Colon (tissue), 2 donors: ENCODE data around the gene ZNF526.

Experiments
- FAIRE-seq: peaks from 2 replicates; lab custom pipeline; 2012; peaks lifted over from hg19 to GRCh38; lab: Jason Lieb, UNC
- donor health status: control.
- donor health status: control.

The ZNF526 gene

GRCh38 chr19:42197375-42197817 is 22.7 kb upstream of the ZNF526 start:
- FAIRE-seq = no peak

GRCh38 chr19:42198676-42199439 is 21.3 kb upstream of the ZNF526 start:
- no peak for FAIRE-seq

GRCh38 chr19:42199440-42200115 is 20.5 kb upstream of the ZNF526 start:
- no peak for FAIRE-seq

- no peak for FAIRE-seq
Observed at GRCh38 chr19:42200116-42200715, 19.9 kb upstream of the ZNF526 start.

GRCh38 chr19:42201489-42202289 is 18.4 kb upstream of the ZNF526 start:
- no peak for FAIRE-seq

GRCh38 chr19:42202290-42202880 is 17.7 kb upstream of the ZNF526 start:
- FAIRE-seq = no peak

GRCh38 chr19:42203700-42204099 is 16.4 kb upstream of the ZNF526 start:
- FAIRE-seq = no peak

GRCh38 chr19:42204664-42205063 is 15.4 kb upstream of the ZNF526 start:
- FAIRE-seq = no peak

GRCh38 chr19:42206871-42207755 is 13.0 kb upstream of the ZNF526 start:
- FAIRE-seq = no peak

GRCh38 chr19:42207767-42208271 is 12.3 kb upstream of the ZNF526 start:
- FAIRE-seq = no peak

GRCh38 chr19:42208612-42209011 is 11.5 kb upstream of the ZNF526 start:
- FAIRE-seq = no peak

- no peak for FAIRE-seq
Observed at GRCh38 chr19:42212886-42213285, 7.2 kb upstream of the ZNF526 start.

GRCh38 chr19:42214810-42215485 is 5.2 kb upstream of the ZNF526 start:
- no peak for FAIRE-seq

- no peak for FAIRE-seq
Observed at GRCh38 chr19:42216653-42217519, 3.2 kb upstream of the ZNF526 start.

- FAIRE-seq = no peak
Observed at GRCh38 chr19:42217520-42218437, 2.3 kb upstream of the ZNF526 start, which contains the start of gene DEDD2. DEDD2 (minus strand) TSS chr19:42217677; CDS start chr19:42217007, 670 bp downstream.

- no peak for FAIRE-seq
Observed at GRCh38 chr19:42220751-42221097, 612 bp downstream of the ZNF526 start.

GRCh38 chr19:42224940-42225717 is 5.0 kb downstream of the ZNF526 start:
- FAIRE-seq = no peak
